Measurements from ENCODE around the gene KRTAP4-7.

- TF ChIP-seq, protein P1, sequence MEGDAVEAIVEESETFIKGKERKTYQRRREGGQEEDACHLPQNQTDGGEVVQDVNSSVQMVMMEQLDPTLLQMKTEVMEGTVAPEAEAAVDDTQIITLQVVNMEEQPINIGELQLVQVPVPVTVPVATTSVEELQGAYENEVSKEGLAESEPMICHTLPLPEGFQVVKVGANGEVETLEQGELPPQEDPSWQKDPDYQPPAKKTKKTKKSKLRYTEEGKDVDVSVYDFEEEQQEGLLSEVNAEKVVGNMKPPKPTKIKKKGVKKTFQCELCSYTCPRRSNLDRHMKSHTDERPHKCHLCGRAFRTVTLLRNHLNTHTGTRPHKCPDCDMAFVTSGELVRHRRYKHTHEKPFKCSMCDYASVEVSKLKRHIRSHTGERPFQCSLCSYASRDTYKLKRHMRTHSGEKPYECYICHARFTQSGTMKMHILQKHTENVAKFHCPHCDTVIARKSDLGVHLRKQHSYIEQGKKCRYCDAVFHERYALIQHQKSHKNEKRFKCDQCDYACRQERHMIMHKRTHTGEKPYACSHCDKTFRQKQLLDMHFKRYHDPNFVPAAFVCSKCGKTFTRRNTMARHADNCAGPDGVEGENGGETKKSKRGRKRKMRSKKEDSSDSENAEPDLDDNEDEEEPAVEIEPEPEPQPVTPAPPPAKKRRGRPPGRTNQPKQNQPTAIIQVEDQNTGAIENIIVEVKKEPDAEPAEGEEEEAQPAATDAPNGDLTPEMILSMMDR (IDR thresholded peaks at IDR 0.05), result no peak
- no peak for TF ChIP-seq POLR2A (IDR thresholded peaks at IDR 0.05)
These were observed 43.4 kb downstream of the KRTAP4-7 start for GRCh38 chr17:41127371-41127770.

Data from testis (tissue), 2 donors.